ENCODE data around the gene SIX1. TPM values are rescaled to one million over a fixed set of nuclear protein-coding genes. Genes with fewer than 3 reads are reported as not detected.

Gene SIX1
- total and polyA plus RNA-seq, 2 of the 13 experiments (the other 11 are each of a cell fraction or from before 2014, with no cell fraction given), result 1.7 to 6.5 TPM

DNA sequence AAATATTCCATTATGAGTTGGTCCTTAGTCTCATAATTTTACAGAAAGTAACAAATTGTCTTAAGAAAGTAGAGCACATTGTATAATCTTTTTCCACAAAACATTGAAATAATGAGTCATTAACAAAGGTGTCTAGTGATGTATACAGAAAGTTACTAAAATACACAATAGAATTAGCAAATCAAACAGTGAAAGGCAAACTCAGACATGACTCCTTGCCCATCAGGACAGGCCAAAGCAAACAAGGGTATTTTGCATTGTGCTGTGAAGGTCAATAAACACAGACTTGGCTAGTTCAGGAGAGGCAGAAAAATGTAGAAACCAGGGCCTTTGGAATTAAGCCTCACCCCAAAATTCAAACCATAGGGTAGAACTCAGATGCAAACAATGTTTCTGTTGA lies 37.6 kb upstream of the SIX1 start (continued):
- TF ChIP-seq, protein P1, sequence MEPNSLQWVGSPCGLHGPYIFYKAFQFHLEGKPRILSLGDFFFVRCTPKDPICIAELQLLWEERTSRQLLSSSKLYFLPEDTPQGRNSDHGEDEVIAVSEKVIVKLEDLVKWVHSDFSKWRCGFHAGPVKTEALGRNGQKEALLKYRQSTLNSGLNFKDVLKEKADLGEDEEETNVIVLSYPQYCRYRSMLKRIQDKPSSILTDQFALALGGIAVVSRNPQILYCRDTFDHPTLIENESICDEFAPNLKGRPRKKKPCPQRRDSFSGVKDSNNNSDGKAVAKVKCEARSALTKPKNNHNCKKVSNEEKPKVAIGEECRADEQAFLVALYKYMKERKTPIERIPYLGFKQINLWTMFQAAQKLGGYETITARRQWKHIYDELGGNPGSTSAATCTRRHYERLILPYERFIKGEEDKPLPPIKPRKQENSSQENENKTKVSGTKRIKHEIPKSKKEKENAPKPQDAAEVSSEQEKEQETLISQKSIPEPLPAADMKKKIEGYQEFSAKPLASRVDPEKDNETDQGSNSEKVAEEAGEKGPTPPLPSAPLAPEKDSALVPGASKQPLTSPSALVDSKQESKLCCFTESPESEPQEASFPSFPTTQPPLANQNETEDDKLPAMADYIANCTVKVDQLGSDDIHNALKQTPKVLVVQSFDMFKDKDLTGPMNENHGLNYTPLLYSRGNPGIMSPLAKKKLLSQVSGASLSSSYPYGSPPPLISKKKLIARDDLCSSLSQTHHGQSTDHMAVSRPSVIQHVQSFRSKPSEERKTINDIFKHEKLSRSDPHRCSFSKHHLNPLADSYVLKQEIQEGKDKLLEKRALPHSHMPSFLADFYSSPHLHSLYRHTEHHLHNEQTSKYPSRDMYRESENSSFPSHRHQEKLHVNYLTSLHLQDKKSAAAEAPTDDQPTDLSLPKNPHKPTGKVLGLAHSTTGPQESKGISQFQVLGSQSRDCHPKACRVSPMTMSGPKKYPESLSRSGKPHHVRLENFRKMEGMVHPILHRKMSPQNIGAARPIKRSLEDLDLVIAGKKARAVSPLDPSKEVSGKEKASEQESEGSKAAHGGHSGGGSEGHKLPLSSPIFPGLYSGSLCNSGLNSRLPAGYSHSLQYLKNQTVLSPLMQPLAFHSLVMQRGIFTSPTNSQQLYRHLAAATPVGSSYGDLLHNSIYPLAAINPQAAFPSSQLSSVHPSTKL (CRISPR knock-in tag; IDR thresholded peaks at IDR 0.05), result peak; percentile 88
- TF ChIP-seq JUNB (CRISPR knock-in tag; IDR thresholded peaks at IDR 0.05; ENCODE audit: borderline replicate concordance) (no peak), ZNF607 (CRISPR knock-in tag; IDR thresholded peaks at IDR 0.05; ENCODE audit: borderline replicate concordance) (no peak), ISX (CRISPR knock-in tag; conservative IDR thresholded peaks at IDR 0.05) (no peak), MYNN (CRISPR knock-in tag; IDR thresholded peaks at IDR 0.05; ENCODE audit: low read depth) (no peak), FIP1L1 (IDR thresholded peaks at IDR 0.05; ENCODE audit: borderline replicate concordance, insufficient read depth, low read depth, low read length) (no peak), ZC3H4 (CRISPR knock-in tag; IDR thresholded peaks at IDR 0.05; ENCODE audit: borderline replicate concordance) (no peak), SRSF1 (optimal IDR thresholded peaks at IDR 0.05; ENCODE audit: low read depth, low read length) (no peak)
- TF ChIP-seq, protein P2, sequence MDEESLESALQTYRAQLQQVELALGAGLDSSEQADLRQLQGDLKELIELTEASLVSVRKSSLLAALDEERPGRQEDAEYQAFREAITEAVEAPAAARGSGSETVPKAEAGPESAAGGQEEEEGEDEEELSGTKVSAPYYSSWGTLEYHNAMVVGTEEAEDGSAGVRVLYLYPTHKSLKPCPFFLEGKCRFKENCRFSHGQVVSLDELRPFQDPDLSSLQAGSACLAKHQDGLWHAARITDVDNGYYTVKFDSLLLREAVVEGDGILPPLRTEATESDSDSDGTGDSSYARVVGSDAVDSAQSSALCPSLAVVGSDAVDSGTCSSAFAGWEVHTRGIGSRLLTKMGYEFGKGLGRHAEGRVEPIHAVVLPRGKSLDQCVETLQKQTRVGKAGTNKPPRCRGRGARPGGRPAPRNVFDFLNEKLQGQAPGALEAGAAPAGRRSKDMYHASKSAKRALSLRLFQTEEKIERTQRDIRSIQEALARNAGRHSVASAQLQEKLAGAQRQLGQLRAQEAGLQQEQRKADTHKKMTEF (CRISPR knock-in tag; IDR thresholded peaks at IDR 0.05), result peak; percentile 47
- TF ChIP-seq, protein P3, sequence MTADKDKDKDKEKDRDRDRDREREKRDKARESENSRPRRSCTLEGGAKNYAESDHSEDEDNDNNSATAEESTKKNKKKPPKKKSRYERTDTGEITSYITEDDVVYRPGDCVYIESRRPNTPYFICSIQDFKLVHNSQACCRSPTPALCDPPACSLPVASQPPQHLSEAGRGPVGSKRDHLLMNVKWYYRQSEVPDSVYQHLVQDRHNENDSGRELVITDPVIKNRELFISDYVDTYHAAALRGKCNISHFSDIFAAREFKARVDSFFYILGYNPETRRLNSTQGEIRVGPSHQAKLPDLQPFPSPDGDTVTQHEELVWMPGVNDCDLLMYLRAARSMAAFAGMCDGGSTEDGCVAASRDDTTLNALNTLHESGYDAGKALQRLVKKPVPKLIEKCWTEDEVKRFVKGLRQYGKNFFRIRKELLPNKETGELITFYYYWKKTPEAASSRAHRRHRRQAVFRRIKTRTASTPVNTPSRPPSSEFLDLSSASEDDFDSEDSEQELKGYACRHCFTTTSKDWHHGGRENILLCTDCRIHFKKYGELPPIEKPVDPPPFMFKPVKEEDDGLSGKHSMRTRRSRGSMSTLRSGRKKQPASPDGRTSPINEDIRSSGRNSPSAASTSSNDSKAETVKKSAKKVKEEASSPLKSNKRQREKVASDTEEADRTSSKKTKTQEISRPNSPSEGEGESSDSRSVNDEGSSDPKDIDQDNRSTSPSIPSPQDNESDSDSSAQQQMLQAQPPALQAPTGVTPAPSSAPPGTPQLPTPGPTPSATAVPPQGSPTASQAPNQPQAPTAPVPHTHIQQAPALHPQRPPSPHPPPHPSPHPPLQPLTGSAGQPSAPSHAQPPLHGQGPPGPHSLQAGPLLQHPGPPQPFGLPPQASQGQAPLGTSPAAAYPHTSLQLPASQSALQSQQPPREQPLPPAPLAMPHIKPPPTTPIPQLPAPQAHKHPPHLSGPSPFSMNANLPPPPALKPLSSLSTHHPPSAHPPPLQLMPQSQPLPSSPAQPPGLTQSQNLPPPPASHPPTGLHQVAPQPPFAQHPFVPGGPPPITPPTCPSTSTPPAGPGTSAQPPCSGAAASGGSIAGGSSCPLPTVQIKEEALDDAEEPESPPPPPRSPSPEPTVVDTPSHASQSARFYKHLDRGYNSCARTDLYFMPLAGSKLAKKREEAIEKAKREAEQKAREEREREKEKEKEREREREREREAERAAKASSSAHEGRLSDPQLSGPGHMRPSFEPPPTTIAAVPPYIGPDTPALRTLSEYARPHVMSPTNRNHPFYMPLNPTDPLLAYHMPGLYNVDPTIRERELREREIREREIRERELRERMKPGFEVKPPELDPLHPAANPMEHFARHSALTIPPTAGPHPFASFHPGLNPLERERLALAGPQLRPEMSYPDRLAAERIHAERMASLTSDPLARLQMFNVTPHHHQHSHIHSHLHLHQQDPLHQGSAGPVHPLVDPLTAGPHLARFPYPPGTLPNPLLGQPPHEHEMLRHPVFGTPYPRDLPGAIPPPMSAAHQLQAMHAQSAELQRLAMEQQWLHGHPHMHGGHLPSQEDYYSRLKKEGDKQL (CRISPR knock-in tag; IDR thresholded peaks at IDR 0.05; ENCODE audit: low read depth), result peak; percentile 86
- TF ChIP-seq, protein P4, sequence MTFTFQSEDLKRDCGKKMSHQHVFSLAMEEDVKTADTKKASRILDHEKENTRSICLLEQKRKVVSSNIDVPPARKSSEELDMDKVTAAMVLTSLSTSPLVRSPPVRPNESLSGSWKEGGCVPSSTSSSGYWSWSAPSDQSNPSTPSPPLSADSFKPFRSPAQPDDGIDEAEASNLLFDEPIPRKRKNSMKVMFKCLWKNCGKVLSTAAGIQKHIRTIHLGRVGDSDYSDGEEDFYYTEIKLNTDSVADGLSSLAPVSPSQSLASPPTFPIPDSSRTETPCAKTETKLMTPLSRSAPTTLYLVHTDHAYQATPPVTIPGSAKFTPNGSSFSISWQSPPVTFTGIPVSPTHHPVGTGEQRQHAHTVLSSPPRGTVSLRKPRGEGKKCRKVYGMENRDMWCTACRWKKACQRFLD (CRISPR knock-in tag; IDR thresholded peaks at IDR 0.05; ENCODE audit: borderline replicate concordance), result no peak
- TF ChIP-seq, protein P5, sequence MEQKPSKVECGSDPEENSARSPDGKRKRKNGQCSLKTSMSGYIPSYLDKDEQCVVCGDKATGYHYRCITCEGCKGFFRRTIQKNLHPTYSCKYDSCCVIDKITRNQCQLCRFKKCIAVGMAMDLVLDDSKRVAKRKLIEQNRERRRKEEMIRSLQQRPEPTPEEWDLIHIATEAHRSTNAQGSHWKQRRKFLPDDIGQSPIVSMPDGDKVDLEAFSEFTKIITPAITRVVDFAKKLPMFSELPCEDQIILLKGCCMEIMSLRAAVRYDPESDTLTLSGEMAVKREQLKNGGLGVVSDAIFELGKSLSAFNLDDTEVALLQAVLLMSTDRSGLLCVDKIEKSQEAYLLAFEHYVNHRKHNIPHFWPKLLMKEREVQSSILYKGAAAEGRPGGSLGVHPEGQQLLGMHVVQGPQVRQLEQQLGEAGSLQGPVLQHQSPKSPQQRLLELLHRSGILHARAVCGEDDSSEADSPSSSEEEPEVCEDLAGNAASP (CRISPR knock-in tag; IDR thresholded peaks at IDR 0.05; ENCODE audit: borderline replicate concordance), result no peak
